Activated CD4-positive, alpha-beta T cell treated with anti-CD3 and anti-CD28 coated beads, Interleukin-2, amount 10 ng/mL, durations not matched to agents 7 days and 5 days (primary cell): ENCODE results near the gene OSCAR. TPM values are rescaled to one million over a fixed set of nuclear protein-coding genes. Genes with fewer than 3 reads are reported as not detected.

Source experiments
- CTCF ChIA-PET: fragments of 350-600 bp; sonication (Branson Sonifier 250); formaldehyde crosslinking; loops from one replicate; lab custom pipeline; 2021; ENCODE audit warnings: antibody characterized with exemption; lab: Charles Lee
- POLR2A ChIA-PET: fragments of 350-600 bp; sonication (Branson Sonifier 250); formaldehyde crosslinking; loops from one replicate; lab custom pipeline; 2021; ENCODE audit warnings: antibody characterized with exemption; lab: Charles Lee
- DNase-seq: peaks from one replicate; pipeline ENCODE4 v3.0.0-alpha.2; 2020
- H3K27ac Mint-ChIP-seq: one replicate; pipeline ENCODE4 v1.8.0; 2021; ENCODE audit warnings: mild to moderate bottlenecking, moderate library complexity, mixed read lengths
- H3K27me3 Mint-ChIP-seq: one replicate; pipeline ENCODE4 v1.8.0; 2021; ENCODE audit warnings: mixed read lengths
- H3K36me3 Mint-ChIP-seq: one replicate; pipeline ENCODE4 v1.8.0; 2021; ENCODE audit warnings: low read depth, mixed read lengths
- H3K4me1 Mint-ChIP-seq: one replicate; pipeline ENCODE4 v1.8.0; 2021; ENCODE audit warnings: mixed read lengths
- H3K4me3 Mint-ChIP-seq: one replicate; pipeline ENCODE4 v1.8.0; 2021; ENCODE audit warnings: mild to moderate bottlenecking, moderate library complexity, mixed read lengths
- H3K9me3 Mint-ChIP-seq: one replicate; pipeline ENCODE4 v1.8.0; 2021; ENCODE audit warnings: mixed read lengths
- total RNA-seq, 2 experiments: library from RNA; stranded (reverse); gene quantifications; one replicate each; pipeline ENCODE4 v1.2.3, GENCODE V29; 2021

OSCAR gene
- under 1 TPM; 0.15 to 0.32 TPM for total RNA-seq

DNA sequence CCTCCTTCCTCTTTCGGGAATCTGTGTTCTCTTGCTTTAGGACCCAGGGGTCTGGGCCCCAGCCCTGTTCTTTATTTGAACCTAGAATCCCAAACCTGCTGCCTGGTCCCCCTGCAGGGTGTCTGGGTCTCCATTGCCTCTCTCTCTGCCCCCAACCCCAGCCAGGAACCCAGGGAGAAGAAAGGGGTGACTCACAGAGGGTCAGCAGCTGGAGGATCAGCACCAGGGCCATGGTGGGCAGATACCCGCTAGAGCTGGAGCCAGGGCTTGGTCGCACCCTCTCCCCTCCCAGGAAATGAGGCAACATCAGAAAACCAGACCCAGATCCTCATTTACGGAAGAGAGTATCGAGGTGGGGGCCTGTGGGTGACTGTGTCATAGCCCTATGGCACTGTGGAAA, at the start of gene OSCAR:
Gene OSCAR (minus strand): TSS at position 243 of the 400 bp plus-strand sequence. CDS start 11 bp downstream, at position 232.
- H3K36me3 Mint-ChIP-seq, result no peaks in the 10 kb centered on the region
- peak within 1 kb of the TSS; percentile 22 for H3K4me3 Mint-ChIP-seq
- DNase-seq, result no peak
- peaks cover 8% of the 10 kb centered on the region for H3K27me3 Mint-ChIP-seq
- peak within 1 kb of the TSS; percentile 63 for H3K27ac Mint-ChIP-seq
- H3K9me3 Mint-ChIP-seq, result no peaks in the 10 kb centered on the region
- POLR2A ChIA-PET, result no interaction called here
- CTCF ChIA-PET, result no interaction called here
- peaks cover 31% of the 10 kb centered on the region for H3K4me1 Mint-ChIP-seq

GRCh38 chr19:54149021-54149812, 48.6 kb upstream of the OSCAR start:
- no peaks in the 10 kb centered on the region for H3K9me3 Mint-ChIP-seq
- H3K4me3 Mint-ChIP-seq, result no peak overlapping the region
- ChIA-PET POLR2A (interaction anchor here (0.7 kb wide), 1 partner anchor 12 kb away, joined by 3 read pairs; the partner anchor contains the start of gene CNOT3), CTCF (interaction anchor here (1.1 kb wide), 1 partner anchor 11 kb away, joined by 3 read pairs; no protein-coding TSS in a partner anchor)
- peaks cover 13% of the 10 kb centered on the region for H3K4me1 Mint-ChIP-seq
- no peaks in the 10 kb centered on the region for H3K27me3 Mint-ChIP-seq
- no peak for DNase-seq
- H3K36me3 Mint-ChIP-seq, result peaks cover 60% of the 10 kb centered on the region
- H3K27ac Mint-ChIP-seq, result no peak overlapping the region

DNA sequence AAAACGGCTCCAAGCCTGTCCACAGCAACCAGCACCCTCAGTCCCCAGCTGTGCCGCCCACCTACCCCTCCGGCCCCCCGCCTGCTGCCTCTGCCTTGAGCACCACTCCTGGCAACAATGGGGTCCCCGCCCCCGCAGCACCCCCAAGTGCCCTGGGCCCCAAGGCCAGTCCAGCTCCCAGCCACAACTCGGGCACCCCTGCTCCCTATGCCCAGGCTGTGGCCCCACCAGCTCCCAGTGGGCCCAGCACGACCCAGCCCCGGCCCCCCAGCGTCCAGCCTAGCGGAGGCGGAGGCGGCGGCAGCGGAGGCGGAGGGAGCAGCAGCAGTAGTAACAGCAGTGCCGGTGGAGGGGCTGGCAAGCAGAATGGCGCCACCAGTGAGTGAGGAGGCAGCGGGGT, 47.6 kb upstream of the OSCAR start:
- Mint-ChIP-seq H3K9me3 (no peaks in the 10 kb centered on the region), H3K4me1 (peaks cover 4% of the 10 kb centered on the region), H3K4me3 (no peak overlapping the region), H3K36me3 (peaks cover 60% of the 10 kb centered on the region), H3K27ac (no peak overlapping the region), H3K27me3 (no peaks in the 10 kb centered on the region)
- ChIA-PET CTCF (interaction anchor here (0.6 to 1.1 kb wide), 2 partner anchors 10 to 1210 kb away, joined by 3 read pairs; no protein-coding TSS in a partner anchor), POLR2A (no interaction called here)
- no peak for DNase-seq

GRCh38 chr19:54147676-54148075, 47.1 kb upstream of the OSCAR start:
- Mint-ChIP-seq H3K4me3 (no peak overlapping the region), H3K36me3 (peaks cover 61% of the 10 kb centered on the region), H3K27me3 (no peaks in the 10 kb centered on the region), H3K4me1 (peaks cover 4% of the 10 kb centered on the region), H3K9me3 (no peaks in the 10 kb centered on the region), H3K27ac (no peak overlapping the region)
- DNase-seq, result no peak
- ChIA-PET CTCF (interaction anchor here (0.6 kb wide), 1 partner anchor 1210 kb away, joined by 3 read pairs; no protein-coding TSS in a partner anchor), POLR2A (no interaction called here)

- no peak overlapping the region for H3K4me3 Mint-ChIP-seq
- H3K27ac Mint-ChIP-seq, result no peak overlapping the region
- H3K4me1 Mint-ChIP-seq, result peaks cover 6% of the 10 kb centered on the region
- no peak for DNase-seq
- H3K9me3 Mint-ChIP-seq, result no peaks in the 10 kb centered on the region
- ChIA-PET POLR2A (no interaction called here), CTCF (no interaction called here)
- peaks cover 49% of the 10 kb centered on the region for H3K36me3 Mint-ChIP-seq
- no peaks in the 10 kb centered on the region for H3K27me3 Mint-ChIP-seq
Measured at GRCh38 chr19:54145541-54146158, 45.0 kb upstream of the OSCAR start.

DNA sequence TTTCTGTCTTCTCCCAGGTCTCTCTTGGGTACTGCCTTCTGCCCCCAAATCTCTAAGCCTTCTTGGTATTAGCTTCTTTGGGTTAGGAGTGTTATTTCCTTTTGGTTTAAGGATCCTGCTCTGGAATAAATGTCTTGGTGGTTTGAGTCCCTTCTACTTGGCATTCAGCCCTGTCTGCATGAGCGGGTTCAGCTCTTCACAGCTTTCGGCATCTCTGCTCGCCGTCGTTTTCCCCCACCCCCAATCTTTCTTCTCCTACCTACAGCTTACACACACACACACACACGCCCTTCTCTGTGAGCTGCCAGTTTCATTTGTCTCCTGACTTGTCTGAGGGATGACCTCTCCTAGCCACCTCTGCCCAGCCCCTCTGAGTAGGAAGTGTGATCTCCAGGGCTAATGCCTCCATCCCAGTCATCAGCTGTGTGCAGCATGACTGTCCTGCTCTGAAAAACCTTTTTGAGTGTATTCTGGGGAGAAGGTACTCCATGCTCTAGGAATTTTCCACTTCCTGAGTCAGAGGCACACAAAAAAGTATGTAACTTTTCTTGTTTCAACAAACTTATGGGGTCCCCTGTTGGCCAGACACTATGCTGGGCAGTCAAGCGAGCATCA, 41.7 kb upstream of the OSCAR start:
- CTCF ChIA-PET, result interaction anchor here (1.1 to 1.3 kb wide), 2 partner anchors 18 to 27 kb away, joined by 3 to 4 read pairs; partner anchors contain the start of genes PRPF31 and TFPT
- Mint-ChIP-seq H3K27me3 (no peaks in the 10 kb centered on the region), H3K4me1 (peaks cover 26% of the 10 kb centered on the region), H3K4me3 (no peak overlapping the region), H3K9me3 (no peaks in the 10 kb centered on the region), H3K27ac (no peak overlapping the region), H3K36me3 (peaks cover 41% of the 10 kb centered on the region)
- no peak for DNase-seq
- POLR2A ChIA-PET, result interaction anchor here (0.6 kb wide), 1 partner anchor 172 kb away, joined by 3 read pairs; no protein-coding TSS in a partner anchor

GRCh38 chr19:54141356-54141755, 40.8 kb upstream of the OSCAR start:
- peaks cover 36% of the 10 kb centered on the region for H3K36me3 Mint-ChIP-seq
- ChIA-PET POLR2A (no interaction called here), CTCF (interaction anchor here (1.1 to 1.3 kb wide), 2 partner anchors 17 to 26 kb away, joined by 3 to 4 read pairs; partner anchors contain the start of genes PRPF31 and TFPT)
- no peak overlapping the region for H3K4me3 Mint-ChIP-seq
- DNase-seq, result no peak
- peaks cover 29% of the 10 kb centered on the region for H3K4me1 Mint-ChIP-seq
- no peaks in the 10 kb centered on the region for H3K9me3 Mint-ChIP-seq
- no peaks in the 10 kb centered on the region for H3K27me3 Mint-ChIP-seq
- no peak overlapping the region for H3K27ac Mint-ChIP-seq

DNA sequence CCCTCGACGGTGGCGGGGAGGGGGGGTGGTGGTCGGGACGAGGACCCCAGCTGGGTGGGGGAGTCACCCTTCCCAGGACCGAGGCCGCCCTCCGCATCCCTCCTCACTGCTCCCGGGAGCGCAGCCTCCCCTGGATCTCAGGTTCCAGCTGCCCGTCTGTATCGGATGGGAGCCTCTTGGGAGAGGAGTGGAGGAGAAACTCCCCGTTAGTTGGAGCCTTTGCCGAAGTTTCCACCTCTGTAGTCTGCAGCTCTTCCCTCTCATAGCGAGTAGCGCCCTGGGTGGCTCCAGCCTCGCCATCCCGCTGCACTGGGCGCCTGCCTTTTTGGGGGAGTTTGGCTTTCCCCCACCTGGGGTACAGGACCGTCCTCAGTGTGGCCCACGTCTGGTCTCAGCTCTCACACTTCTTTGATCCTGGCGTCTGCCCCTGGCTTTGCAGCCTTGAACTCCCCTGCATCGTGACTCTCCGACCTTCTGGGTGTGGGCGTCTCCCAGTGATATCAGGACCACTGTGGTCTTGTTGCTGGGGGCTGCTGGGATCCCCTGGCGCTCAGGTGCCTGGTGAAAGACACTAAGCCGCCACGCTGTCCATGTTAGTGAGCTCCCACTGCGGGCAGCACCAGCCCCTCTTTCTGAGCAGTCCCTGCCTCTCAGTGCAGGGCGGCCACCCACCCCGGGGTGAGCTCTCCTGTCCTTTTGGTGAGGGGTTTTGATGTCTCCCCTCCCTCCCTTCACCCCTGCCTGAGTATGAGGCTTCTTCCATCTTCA, 38.1 kb upstream of the OSCAR start:
- no peak for DNase-seq
- Mint-ChIP-seq H3K4me1 (peaks cover 32% of the 10 kb centered on the region), H3K36me3 (peaks cover 14% of the 10 kb centered on the region), H3K27ac (peak overlapping the region; percentile 87), H3K9me3 (no peaks in the 10 kb centered on the region), H3K27me3 (no peaks in the 10 kb centered on the region), H3K4me3 (peak overlapping the region; percentile 80)
- CTCF ChIA-PET, result interaction anchor here (1.1 to 1.4 kb wide), 2 partner anchors 10 to 20 kb away, joined by 3 to 4 read pairs; no protein-coding TSS in a partner anchor
- POLR2A ChIA-PET, result no interaction called here

DNA sequence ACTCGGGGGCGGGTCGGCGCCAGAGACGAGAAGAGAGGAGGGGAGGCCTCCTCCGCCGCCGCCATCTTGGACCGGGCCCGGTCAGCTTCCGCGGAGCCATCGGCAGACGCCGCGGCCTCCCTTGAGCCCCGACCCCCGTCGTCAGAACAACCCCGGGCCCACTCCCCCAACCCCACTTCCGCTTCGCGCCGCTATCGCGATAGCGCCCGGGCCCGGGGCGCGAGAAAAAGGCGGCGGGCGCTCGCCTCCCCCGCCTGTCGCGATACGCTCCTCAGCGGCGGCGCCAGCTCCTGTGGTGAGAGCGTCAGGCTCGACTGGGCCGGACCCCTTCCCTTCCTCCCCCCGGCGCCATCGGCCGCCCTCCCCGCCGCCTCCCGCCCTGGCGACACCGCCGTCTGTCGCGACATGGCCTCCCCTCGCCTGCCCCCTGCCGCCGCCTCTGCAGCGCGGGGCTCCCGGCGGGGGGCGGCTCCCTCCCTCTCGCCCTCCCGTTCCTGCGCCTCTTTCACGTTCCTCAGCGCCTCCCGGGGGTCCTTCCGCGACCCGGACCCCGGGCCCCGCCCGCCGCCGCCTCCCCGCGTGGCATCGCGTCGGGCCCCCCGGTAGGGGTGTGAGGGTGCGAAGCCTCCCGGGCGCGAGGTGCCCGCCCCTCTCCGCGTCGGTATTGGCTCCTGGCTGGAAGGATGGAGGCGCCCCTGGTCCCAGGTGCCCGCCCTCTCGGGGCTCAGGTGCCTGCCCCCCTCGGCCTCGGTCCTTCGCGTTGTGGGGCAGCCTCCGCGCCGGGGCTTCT, 37.3 kb upstream of the OSCAR start, which contains the start of gene CNOT3:
Gene CNOT3 (plus strand): TSS at position 64 of the 790 bp plus-strand sequence. CDS start 5,217 bp downstream, outside the sequence.
- Mint-ChIP-seq H3K36me3 (peaks cover 7% of the 10 kb centered on the region), H3K9me3 (no peaks in the 10 kb centered on the region), H3K27ac (peak within 1 kb of the TSS; percentile 93), H3K4me3 (peak within 1 kb of the TSS; percentile 80), H3K4me1 (peaks cover 32% of the 10 kb centered on the region), H3K27me3 (no peaks in the 10 kb centered on the region)
- DNase-seq, result peak; percentile 40
- ChIA-PET POLR2A (interaction anchor here (0.6 to 1.8 kb wide), 4 partner anchors 12 to 1202 kb away, joined by 3 to 13 read pairs (median 5); partner anchors contain the start of genes KMT5C, LENG1, PRPF31 and TFPT), CTCF (interaction anchor here (1.0 to 1.5 kb wide), 5 partner anchors 11 to 31 kb away, joined by 3 to 10 read pairs (median 4); partner anchors contain the start of genes LENG1, PRPF31 and TFPT)

- CTCF ChIA-PET, result interaction anchor here (0.8 to 1.5 kb wide), 6 partner anchors 16 to 270 kb away, joined by 3 to 10 read pairs (median 3); partner anchors contain the start of genes LENG1, MYADM, PRPF31 and TFPT
- peak; percentile 100 for DNase-seq
- POLR2A ChIA-PET, result interaction anchor here (0.6 to 1.8 kb wide), 5 partner anchors 12 to 1203 kb away, joined by 3 to 13 read pairs (median 3); partner anchors contain the start of genes KMT5C, LENG1, PRPF31 and TFPT
- Mint-ChIP-seq H3K36me3 (peaks cover 6% of the 10 kb centered on the region), H3K27me3 (no peaks in the 10 kb centered on the region), H3K27ac (peak overlapping the region; percentile 93), H3K4me1 (peaks cover 32% of the 10 kb centered on the region), H3K9me3 (no peaks in the 10 kb centered on the region), H3K4me3 (peak overlapping the region; percentile 80)
Measured at GRCh38 chr19:54136864-54137698, 36.5 kb upstream of the OSCAR start.
